Right hindlimb (tissue), 1 donor: ENCODE measurements around the gene C5orf15.
A peak's percentile ranks its signal among the peaks of the same experiment; 100 is the strongest.
"Not testable (repeated sequence)": the region's sequence is repeated elsewhere in the genome, so short reads cannot be mapped to it uniquely, and the experiment has no call there.

ENCODE experiments used
- DNase-seq: peaks from one replicate; pipeline ENCODE4 v3.0.0-alpha.2; 2018

Gene C5orf15

DNA sequence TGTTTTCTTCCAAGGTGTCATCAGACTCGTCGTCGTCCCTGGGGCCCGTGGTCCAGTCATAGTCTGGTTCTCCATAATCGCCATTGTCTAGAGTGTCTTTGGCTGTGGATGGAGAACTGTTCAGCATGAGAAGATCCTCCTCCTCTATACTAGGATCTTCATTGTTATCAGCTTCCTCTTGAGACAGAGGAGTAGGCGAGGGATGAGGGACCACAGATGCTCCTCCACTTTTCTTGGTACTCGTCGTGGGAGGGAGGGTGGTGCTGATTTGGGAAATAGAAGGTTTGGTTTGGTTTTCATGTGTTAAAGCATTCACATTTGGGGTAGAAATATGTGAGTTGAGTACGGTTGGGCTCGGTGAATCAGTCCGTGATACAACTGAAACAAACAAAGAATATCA is 8.8 kb downstream of the C5orf15 start:
- no peak for DNase-seq

DNA sequence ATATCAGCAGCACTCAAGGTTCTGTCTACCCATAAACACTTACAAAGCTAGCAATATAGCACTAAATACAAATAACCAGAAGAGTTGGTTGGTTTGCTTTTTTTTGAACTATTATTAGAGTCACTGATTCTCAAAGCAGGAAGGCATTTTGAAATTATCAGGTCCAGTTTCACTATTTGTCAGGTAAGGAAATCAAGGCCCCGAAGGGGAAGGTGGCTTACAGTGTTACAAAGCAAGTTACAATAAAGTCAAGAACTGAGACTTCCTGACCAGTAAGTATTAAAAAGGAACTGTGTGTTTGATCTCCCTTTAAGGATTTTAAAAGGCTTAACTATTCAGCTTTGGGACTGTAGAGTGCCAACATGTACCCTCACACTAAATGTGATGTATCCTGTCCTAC is 10.8 kb downstream of the C5orf15 start:
- no peak for DNase-seq

DNA sequence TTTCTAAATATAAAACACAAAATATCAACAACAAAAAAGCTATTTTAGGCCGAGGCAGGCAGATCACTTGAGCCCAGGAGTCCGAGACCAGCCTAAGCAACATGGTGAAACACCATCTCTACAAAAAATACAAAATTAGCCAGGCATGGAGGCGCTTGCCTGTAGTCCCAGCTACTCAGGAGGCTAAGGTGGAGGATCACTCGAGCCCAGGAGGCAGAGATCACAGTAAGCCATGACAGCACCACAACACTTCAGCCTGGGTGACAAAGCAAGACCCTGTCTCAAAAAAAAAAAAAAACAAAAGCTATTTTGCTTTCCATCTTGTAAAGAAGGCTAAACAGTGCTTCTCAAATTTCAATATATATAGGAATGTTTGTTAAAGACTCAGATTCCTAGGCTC is 11.3 kb downstream of the C5orf15 start:
- no peak for DNase-seq

DNA sequence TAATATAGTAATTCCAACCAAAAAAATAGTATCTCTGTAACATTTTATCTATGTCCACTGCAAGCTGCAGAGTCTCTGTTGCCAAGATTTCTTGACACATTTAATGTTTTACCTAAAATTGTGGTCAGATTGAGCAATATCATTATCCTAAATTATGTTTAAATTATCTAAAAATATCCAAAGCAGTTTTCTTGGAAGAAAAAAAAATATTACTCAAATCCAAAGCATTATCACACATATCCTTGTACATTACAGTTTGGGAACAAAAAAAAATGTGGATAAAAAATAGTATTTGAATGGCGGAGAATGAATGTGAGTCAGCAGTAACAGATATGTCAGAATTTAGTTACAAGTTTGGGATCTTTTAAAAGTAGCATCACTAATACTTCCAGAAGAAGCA is 12.2 kb downstream of the C5orf15 start:
- not testable (repeated sequence) for DNase-seq

DNA sequence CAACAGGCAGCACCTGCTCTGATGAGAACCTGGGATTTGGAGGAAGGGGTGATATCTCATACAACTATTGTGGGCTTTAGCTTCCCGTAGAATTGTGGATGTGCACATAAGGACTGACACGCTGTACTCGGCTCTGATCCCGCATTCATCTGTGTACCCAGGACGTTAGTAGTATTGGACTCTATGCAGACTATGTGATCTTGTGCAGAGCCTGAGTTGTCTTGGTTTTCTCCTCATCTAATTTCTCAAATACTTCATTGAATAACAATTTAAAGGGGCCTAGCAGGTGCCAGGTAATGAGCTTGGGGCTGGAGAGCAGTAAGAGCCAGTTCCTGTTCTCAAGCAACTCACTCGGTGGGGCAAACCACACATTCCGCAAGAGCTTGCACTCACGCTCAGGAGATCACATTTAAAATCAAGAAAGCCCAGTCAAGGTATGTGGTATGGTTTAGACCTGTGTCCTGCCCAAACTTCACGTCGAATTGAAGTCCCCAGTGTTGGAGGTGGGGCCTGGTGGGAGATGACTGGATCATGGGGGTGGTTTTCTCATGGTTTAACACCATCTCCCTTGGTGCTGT is 14.8 kb downstream of the C5orf15 start:
- no peak for DNase-seq

DNA sequence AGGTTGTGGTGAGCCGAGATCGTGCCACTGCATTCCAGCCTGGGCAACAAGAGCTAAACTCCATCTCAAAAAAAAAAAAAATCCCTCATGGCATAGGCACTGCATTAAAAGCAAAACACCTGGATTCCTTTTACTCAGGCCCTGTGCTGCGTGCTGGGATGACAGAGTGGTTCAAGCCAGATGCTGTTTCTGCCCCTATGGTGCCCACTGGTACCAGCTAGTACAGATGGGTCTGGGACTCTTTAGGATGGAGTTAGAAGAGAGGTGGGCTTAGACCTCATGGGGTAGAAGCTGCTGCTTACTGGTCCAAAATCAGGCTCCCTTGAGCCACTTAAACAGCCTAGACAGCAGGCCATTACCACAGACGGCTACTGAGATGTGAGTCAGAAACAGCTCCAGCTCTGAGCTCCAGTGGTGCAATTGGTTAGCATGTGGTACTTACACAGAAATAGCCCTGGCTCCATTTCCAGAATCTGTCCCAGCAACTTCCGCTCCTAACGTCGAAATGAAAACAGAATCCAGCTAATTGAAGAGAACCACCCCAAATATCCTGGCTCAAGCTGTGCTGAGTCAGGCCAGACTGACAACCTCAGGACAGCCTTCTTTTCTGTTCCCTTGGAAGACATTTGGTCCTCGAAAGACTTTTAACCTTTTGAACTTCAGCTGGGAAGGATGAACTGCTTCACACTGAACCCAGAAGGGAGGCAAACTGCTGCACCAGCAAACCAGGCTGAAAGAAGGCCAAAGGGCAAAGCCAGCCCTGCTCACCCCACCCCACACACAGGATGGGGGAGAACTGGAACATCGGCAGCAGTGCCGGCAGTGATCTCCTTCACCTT is 15.5 kb downstream of the C5orf15 start:
- peak; percentile 57 for DNase-seq

DNA sequence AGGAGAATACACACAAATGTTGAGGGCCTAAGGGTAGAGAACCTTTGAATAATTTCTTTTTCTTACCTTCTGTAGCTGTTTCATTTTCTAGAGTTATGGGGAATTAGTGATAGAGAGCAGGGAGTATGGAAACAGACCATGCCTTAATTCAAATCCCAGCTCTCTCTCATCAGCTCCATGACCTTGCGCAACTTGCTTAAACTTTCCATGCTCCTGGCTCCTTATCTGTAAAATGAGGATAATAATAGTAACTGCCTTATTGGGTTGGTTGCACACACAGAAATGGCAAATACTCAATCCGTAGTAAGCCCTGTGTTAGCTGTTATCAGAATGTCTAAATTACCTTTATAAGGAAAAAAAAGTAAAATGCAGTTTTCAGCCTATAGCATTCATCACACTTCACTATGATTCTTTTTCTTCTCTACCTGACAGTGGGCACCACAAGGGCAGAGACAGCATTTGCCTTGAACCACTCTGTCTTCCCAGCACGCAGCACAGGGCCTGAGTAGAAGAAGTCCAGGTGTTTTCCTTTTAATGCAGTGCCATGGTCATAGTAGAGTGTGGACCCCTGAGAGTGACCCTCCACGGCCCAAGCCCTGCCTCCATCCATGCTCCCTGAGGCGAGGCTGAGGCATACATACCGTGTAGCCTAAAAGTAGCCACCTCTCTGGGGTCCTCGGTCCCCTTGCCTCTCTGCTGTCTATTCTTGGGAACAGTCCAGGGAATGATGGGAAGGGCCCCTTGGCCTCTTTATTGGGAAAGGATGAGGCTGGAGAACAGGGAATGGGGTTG is 17.4 kb downstream of the C5orf15 start:
- no peak for DNase-seq

DNA sequence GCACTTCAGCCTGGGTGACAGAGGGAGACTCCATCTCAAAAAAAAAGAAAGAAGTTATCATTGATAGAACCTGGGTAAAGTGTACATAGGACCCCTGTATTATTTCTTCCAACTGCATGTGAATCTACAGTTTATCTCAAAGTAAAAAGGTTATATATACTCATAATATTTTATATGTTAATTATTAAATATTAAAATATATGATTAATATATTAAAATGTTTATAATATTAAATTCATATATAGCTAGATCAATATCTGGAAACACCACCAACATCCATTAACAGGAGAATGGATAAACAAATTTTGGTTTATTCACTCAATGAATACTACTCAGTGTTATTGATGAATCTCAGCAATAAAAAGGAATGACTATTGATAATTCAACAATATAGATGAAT is 19.7 kb downstream of the C5orf15 start:
- DNase-seq = no peak

DNA sequence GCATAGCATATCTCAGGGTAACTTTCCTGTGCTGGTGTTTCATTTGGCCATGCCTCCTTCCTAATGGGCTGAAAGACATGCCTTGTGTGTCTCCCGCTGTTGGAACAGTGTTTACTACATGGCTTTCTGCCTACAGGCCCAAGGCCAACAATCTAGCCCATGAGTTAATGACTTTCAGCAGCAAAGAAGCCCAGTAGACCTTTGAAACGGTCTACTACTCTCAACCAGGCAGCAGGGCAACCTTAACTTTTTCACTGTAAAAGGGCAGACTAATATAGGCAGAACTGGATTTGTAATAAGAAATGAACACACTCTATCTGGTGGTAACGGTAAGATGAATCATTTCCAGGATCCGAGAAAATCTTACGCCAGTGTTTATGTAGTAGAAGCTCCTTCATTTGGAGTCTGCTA is 21.0 kb downstream of the C5orf15 start:
- peak; percentile 62 for DNase-seq

DNA sequence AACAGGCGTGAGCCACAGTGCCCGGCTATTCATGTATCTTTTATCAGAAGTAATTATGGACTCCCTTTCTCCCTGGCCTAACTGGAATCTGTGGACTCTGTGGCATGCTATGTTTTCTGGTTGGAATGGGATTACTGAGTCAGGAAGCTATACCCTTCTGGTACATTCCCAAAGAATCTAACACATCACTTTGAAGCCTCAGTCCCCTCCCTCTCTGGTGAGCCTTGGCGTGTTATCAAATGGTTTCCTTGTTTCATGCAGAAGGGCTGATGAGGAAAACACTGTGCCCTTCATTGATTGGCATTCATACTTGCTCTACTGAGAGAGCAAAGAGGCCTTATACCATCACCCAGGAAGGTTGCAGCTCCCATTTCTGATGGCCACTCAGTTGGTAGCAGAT is 22.9 kb downstream of the C5orf15 start:
- DNase-seq = no peak

DNA sequence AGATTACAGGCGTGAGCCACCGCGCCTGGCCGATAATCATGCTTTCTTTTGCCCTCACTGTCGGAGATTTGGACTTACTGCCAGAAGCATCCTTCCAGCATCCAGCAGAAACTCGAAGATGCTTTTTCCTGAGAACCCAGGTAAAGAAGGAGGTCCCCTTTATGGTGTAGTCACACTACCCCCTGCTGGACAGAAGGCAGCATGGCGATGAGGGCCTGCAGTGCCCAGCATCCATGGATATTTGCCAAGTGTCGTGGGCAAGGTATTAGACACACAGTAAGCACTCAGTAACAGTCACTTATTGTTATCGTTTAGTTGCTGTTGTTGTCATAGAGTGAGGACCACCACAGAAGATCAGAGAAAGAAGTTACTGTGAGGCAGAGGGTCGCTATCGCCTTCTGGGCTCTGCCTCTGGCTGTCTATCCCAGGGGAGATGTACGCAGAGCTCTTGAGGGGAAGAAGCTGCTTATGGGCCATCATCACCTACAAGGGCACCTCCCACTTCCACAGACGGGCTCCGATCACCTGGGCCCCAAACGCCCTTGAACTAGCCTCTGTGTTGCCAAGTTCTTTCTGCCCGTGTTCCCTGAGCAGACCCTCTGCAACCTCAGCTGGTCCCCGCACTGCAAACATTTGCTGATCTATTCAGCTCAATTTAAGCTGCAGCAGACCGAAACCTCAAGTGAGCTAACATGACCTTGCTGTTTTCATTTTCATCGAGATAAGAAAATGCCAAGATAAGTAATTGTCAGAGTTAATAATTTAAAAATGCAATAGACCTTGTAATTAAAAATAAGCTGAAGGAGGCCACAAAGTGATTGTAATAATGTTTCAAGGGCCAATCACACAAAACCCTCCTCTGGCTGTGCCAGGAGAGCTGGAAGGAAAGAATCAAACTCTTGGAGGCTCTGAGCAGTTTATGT is 23.9 kb downstream of the C5orf15 start:
- no peak for DNase-seq

DNA sequence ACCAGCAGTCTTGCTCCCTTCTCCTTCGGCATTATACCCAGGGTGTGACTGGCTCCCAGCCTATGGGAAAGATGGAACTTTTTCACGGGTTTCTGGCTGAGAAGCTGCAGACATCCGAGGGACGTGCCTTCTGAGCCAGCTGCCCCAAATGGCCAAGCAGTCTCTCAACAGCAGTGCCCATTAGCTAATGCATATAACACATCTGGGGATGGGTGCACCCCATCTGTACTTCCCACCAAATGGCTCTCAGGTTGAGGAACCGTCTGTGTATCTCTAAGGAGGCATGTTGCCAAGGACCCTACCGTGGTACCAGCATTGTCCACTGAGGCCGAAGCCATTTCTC is 25.0 kb downstream of the C5orf15 start:
- DNase-seq = no peak

DNA sequence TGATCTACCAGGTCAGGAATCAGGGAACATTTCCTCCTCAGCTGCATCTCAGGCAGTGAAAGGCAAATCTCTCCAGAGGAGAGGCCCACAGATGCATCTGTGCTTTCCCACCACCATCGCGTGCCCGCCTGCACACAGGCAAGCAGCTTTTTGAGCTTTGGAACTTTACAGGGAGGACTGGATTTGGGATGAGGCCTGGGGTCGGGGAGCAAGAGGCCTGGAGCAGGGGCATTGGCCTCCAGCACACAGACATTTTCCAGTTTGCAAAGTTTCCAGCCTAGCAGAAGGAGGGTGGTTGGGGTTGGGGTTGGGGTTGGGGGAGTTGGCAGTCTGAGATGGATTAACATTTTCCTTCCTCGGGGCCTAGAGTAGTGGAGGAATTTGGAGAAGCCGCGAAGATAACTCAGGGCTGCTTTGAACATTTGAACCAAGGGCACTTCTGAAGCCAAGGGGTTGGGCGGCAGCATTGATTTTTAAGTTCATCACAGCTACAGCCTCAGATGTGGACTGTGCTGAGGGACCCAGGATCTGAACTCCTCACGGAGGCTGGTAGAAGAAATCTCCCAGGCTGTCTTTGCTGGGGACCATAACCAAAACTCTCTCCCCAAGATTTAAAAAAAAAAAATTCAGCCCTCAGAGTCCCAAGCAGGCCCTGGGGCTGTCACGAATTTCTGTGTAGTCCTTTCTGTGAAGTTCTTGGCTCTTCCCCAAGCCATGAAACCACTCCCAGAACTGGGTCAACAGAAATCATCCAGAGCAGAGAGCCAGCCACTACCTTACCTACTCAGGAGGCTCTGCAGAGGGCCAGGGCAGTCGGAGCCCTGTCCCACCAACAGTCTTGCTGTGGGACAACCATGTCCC is 25.6 kb downstream of the C5orf15 start:
- no peak for DNase-seq

DNA sequence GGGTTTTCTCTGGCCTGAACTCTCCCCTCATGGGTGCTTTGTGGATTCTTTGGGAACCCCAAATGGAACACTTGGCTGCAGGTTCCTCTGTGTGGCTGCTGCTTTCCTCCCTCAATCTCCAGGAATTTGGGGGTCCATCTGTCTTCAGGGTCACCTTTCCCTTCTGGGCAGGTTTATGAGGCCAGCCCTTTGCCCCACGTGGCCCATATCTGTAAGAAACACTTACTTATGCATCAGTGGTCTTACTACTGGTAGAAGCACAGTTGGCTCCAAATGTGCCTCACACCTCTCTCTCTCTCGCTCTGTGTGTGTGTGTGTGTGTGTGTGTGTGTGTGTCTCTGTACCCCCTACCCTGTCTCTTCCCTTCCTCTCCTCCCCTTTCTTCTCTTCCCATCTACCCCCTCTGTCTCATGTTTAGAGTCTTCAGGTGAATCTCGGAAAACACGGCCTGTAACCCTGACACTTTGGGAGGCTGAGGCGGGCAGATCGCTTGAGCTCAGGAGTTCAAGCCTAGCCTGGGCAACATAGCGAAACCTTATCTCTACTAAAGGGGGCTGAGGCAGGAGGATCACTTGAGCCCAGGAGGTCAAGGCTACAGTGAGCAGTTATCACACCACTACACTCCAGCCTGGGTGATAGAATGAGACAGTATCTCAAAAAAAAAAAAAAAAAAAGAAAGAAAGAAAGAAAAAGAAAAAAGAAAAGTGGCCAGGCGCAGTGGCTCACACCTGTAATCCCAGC is 26.8 kb downstream of the C5orf15 start:
- no peak for DNase-seq

DNA sequence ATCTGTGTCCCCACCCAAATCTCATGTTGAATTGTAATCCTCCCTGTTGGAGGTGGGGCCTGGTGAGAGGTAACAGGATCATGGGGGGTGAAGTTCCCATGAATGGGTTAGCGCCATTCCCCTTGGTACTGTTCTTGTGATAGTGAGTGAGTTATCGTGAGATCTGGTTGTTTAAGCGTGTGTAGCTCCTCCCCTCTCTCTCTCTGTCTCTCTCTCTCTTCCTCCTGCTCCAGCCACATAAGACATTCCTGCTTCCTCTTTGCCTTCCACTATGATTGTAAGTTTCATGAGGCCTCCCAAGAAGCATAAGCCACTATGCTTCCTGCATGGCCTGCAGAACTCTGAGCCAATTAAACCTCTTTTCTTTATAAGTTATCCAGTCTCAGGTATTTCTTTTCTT is 28.8 kb downstream of the C5orf15 start:
- DNase-seq = no peak

DNA sequence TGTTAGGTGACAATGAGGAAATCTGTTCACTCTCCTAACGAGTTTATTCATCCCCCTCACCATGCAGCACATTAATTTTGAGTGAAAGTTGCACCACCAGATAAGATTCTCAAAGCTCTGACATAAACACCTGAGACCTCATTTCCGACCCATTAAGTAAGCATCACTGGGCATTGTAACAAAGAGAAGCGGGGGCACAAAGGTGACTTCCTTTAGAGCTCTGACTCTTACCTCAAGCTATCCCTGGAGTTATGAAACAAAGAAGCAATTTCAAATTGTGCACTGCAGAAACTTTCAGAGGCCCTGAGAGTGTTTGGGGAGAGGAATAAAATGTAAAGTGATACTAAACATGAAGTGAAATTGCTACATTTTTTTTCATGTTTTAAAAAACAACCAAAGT is 29.5 kb downstream of the C5orf15 start:
- no peak for DNase-seq

DNA sequence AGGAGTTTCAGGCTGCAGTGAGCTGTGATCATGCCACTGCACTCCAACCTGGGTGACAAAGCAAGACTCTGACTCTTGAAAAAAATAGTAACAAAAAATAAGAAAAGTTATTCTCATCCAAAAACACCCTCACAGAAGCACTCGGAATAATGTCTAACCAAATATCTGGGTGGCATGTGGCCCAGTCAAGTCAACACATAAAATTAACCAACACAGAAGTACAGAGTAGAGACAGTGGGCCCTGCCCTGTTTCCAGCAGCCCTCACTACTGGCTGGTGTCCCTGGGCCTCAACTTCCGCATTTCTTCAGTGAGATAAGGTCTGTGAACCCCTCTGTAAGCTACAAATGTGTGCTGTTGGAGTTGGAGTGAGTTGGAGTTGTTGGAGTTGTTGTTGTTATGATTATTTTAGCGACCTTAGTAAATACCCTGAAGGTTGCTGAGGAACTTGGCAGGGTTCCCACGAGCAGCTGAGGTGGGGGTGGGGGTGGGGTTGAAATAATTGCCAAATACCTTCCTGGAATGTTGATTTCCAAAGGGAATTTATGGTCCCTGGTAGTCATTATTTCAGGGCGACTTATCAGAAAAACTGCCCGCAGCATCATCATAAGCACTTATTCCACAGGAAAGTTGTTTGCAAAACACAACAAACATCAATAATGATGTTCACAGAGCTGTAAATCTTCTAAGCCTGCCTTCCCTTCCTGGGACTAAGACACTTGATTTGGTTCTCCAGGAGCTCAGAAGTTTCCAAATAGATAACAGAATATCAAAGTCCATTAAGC is 30.2 kb downstream of the C5orf15 start:
- DNase-seq = no peak

DNA sequence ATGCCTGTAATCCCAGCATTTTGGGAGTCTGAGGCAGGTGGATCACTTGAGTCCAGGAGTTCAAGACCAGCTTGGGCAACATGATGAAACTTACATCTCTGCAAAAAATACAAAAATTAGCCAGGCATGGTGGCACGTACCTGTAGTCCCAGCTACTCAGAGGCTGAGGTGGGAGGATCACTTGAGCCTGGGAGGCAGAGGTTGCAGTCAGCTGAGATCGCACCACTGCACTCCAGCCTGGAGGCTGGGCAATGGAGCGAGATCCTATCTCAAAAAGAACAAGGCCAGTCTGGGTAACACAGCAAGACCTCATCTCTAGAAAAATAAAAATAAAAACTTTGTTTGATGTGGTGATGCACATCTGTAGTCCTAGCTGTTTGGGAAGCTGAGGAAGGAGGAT is 30.8 kb downstream of the C5orf15 start:
- DNase-seq = not testable (repeated sequence)

DNA sequence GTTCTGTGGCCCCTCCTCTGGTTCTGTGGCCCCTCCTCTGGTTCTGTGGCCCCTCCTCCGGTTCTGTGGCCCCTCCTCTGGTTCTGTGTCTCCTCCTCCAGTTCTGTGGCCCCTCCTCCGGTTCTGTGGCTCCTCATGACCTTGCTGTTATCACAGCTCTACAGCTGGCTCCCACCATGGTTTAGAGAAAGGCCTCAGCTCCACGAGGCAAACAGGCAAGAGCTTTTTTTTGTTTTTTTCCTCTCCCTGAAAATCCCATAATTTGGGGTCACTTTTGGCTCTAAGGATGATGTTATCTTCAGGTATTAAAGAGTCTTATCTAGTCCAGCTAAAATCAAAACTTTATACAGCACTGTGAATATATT is 31.8 kb downstream of the C5orf15 start:
- no peak for DNase-seq

DNA sequence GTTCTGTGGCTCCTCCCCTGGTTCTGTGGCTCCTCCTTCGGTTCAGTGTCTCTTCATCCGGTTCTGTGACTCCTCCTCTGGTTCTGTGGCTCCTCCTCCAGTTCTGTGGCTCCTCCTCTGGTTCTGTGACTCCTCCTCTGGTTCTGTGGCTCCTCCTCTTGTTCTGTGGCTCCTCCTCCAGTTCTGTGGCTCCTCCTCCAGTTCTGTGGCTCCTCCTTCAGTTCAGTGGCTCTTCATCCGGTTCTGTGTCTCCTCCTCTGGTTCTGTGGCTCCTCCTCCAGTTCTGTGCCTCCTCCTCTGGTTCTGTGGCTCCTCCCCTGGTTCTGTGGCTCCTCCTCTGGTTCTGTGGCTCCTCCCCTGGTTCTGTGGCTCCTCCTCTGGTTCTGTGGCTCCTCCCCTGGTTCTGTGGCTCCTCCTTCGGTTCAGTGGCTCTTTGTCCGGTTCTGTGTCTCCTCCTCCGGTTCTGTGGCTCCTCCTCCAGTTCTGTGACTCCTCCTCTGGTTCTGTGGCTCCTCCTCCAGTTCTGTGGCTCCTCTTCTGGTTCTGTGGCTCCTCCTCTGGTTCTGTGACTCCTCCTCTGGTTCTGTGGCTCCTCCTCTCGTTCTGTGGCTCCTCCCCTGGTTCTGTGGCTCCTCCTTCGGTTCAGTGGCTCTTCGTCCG is 32.3 kb downstream of the C5orf15 start:
- DNase-seq = not testable (repeated sequence)
